ENCODE measurements around the gene ELOVL6.

The ELOVL6 gene

GRCh38 chr4:110012917-110013316 lies 185.5 kb downstream of the ELOVL6 start:
- no peak overlapping the region for H3K4me3 ChIP-seq (ENCODE audit: low read depth, low read length)
- DNase-seq (ENCODE audit: low read depth), result no peak

DNA sequence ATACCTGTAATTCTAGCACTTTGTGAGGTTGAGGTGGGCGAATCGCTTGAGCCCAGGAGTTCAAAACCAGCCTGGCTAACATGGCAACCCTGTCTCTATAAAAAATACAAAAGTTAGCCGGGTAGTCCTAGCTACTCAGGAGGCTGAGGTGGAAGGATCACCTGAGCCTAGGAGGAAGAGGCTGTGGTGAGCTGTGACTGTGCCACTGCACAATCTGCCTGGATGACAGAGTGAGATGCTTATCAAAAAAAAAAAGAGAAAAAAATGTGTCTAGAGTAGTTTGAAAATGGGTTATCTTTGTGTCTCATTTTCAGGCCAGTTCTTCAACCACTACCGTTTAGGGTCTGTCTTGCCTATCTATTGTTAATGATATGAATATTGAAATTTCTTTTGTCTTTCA lies 187.6 kb downstream of the ELOVL6 start:
- DNase-seq (ENCODE audit: low read depth), result no peak
- no peak overlapping the region for H3K4me3 ChIP-seq (ENCODE audit: low read depth, low read length)

- H3K4me3 ChIP-seq (ENCODE audit: low read depth, low read length), result no peak overlapping the region
- no peak for DNase-seq (ENCODE audit: low read depth)
Measured at GRCh38 chr4:110009550-110009949, 188.9 kb downstream of the ELOVL6 start.

DNA sequence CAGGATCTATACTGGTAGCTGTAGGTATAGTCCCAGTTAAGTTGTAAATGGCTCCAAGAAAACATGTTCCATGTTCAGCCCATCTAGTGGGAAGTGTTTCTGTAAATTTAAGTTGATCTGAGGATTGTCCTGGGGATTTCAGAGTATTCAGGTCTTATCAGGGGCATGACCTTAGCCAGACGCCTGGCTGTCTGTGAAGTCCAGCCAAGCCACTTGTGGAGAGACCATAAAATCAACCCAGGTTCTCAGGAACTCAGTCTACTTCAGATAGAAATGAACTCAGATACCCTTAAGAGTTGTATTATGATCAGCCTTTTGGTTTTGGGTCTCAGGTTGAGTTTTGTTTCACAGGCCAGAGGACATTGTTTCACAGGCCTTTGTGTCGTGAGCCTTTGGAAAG lies 189.9 kb downstream of the ELOVL6 start:
- no peak for DNase-seq (ENCODE audit: low read depth)
- H3K4me3 ChIP-seq (ENCODE audit: low read depth, low read length), result no peak overlapping the region

GRCh38 chr4:110007217-110007616 lies 191.2 kb downstream of the ELOVL6 start:
- DNase-seq (ENCODE audit: low read depth), result no peak
- H3K4me3 ChIP-seq (ENCODE audit: low read depth, low read length), result no peak overlapping the region

- peak; percentile 36 for DNase-seq (ENCODE audit: low read depth)
Measured at GRCh38 chr4:110005461-110006056, 192.9 kb downstream of the ELOVL6 start.

GRCh38 chr4:110004556-110004955 lies 193.9 kb downstream of the ELOVL6 start:
- no peak overlapping the region for H3K4me3 ChIP-seq (ENCODE audit: low read depth, low read length)
- no peak for DNase-seq (ENCODE audit: low read depth)

More at GRCh38 chr4:110005461-110006056, 192.9 kb downstream of the ELOVL6 start:
- no peak overlapping the region for H3K4me3 ChIP-seq (ENCODE audit: low read depth, low read length)

DNA sequence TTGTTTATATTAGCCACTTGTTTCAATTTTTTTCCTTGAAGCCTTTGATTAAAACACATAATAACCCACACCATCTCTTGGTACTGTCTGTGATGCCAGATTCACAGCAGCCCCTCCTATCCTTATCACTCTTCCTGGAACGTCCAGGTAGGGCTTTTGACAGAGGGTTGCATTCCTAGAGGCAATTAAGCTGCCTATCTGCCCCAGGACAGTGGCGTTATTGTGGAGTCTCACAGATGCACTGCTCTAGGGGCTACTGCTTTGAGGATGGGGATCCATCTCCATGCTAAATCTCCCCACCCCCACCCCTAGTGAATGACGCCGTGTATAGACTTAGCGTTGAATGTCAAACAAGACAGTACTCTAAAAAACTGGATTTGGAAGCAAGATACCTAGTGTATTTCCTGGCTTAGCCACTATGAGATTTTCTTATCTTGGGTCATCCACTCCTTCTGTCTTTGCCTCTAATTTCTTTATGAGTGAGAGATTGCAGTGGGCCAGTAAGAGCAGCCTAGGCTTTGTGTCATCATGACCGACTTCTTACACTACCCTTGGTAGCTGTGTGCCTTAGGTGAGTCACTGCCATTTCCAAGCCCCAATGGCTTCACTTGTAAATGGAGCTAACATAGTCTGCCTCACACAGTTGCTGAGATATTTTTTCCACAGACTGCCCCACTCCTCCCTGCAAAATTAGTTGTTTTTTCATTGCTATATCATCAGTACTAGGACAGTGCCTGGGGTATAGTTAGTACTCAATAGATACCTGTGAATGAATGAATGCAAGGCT lies 194.8 kb downstream of the ELOVL6 start:
- H3K4me3 ChIP-seq (ENCODE audit: low read depth, low read length), result no peak overlapping the region
- DNase-seq (ENCODE audit: low read depth), result no peak

GRCh38 chr4:110002326-110002725 lies 196.1 kb downstream of the ELOVL6 start:
- no peak for DNase-seq (ENCODE audit: low read depth)
- H3K4me3 ChIP-seq (ENCODE audit: low read depth, low read length), result no peak overlapping the region

- H3K4me3 ChIP-seq (ENCODE audit: low read depth, low read length), result no peak overlapping the region
- DNase-seq (ENCODE audit: low read depth), result no peak
Measured at GRCh38 chr4:109999585-109999912, 198.9 kb downstream of the ELOVL6 start.

- DNase-seq (ENCODE audit: low read depth), result no peak
- H3K4me3 ChIP-seq (ENCODE audit: low read depth, low read length), result no peak overlapping the region
Measured at GRCh38 chr4:109998867-109999584, 199.4 kb downstream of the ELOVL6 start.

DNA sequence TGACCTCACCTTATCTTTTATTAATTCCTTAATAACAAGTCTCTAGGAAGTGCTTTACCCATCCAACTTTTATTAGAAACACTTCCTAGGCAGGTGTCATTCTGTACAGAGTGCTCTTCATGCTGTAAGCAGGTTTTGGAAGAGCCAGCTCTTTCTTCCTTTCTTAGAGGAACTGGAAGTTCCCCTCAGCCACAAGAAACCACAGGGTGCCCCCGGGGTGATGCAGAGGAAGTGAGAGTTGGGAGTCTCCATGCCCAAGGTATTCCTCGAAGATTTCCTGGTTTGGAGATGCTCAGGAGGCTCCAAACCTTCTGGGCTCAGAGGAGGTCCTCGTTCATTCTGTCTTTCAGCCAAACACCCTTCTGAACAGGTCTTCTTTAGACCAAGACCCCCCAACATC lies 201.9 kb downstream of the ELOVL6 start:
- no peak for DNase-seq (ENCODE audit: low read depth)
- no peak overlapping the region for H3K4me3 ChIP-seq (ENCODE audit: low read depth, low read length)
